Measurements from ENCODE around the gene DPYSL4.

DNA sequence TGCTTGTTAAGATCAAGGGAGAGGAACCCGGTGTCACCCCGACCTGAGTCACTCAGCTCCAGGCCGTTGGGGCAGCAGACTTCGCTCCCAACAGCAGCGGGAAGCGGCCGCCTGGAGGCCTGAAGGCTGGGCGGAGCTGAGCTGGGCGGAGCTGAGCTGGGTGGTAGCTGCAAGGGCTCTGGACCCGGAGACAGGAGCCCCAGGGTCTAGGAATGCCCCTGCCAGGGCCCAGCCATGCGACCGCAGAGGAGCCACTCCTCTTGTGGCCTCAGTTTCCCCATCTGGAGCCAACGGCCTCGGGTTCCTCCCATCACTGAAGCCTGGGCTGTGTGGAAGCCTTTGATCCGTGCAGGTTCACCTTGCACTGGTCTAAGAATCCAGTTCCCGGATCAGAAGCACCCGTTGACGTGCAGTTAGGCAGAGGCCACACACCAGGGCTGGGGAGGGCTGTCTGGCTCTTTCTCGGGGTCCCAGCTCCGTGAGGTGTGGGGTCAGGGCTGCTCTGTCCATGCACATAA is 21.9 kb upstream of the DPYSL4 start:
- TF ChIP-seq, protein P1, sequence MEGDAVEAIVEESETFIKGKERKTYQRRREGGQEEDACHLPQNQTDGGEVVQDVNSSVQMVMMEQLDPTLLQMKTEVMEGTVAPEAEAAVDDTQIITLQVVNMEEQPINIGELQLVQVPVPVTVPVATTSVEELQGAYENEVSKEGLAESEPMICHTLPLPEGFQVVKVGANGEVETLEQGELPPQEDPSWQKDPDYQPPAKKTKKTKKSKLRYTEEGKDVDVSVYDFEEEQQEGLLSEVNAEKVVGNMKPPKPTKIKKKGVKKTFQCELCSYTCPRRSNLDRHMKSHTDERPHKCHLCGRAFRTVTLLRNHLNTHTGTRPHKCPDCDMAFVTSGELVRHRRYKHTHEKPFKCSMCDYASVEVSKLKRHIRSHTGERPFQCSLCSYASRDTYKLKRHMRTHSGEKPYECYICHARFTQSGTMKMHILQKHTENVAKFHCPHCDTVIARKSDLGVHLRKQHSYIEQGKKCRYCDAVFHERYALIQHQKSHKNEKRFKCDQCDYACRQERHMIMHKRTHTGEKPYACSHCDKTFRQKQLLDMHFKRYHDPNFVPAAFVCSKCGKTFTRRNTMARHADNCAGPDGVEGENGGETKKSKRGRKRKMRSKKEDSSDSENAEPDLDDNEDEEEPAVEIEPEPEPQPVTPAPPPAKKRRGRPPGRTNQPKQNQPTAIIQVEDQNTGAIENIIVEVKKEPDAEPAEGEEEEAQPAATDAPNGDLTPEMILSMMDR (conservative IDR thresholded peaks at IDR 0.05; ENCODE audit: low read depth in 2 of 2), result no peak
- TF ChIP-seq EZH2 (IDR thresholded peaks at IDR 0.05; ENCODE audit: low read depth, unreplicated experiment), result no peak

All from GM23338 (cell line).